HG03521 (cell line): ENCODE results near the gene HIBCH.
"Not testable (repeated sequence)": the region's sequence is repeated elsewhere in the genome, so short reads cannot be mapped to it uniquely, and the experiment has no call there.

Experiments used
- ATAC-seq: cut with Tn5 transposase; IDR thresholded peaks from one replicate; pipeline ENCODE4 v1.9.1; 2021; ENCODE audit warnings: mild to moderate bottlenecking, moderate library complexity; ENCODE audit not compliant: unreplicated experiment

The HIBCH gene, protein sequence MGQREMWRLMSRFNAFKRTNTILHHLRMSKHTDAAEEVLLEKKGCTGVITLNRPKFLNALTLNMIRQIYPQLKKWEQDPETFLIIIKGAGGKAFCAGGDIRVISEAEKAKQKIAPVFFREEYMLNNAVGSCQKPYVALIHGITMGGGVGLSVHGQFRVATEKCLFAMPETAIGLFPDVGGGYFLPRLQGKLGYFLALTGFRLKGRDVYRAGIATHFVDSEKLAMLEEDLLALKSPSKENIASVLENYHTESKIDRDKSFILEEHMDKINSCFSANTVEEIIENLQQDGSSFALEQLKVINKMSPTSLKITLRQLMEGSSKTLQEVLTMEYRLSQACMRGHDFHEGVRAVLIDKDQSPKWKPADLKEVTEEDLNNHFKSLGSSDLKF

DNA sequence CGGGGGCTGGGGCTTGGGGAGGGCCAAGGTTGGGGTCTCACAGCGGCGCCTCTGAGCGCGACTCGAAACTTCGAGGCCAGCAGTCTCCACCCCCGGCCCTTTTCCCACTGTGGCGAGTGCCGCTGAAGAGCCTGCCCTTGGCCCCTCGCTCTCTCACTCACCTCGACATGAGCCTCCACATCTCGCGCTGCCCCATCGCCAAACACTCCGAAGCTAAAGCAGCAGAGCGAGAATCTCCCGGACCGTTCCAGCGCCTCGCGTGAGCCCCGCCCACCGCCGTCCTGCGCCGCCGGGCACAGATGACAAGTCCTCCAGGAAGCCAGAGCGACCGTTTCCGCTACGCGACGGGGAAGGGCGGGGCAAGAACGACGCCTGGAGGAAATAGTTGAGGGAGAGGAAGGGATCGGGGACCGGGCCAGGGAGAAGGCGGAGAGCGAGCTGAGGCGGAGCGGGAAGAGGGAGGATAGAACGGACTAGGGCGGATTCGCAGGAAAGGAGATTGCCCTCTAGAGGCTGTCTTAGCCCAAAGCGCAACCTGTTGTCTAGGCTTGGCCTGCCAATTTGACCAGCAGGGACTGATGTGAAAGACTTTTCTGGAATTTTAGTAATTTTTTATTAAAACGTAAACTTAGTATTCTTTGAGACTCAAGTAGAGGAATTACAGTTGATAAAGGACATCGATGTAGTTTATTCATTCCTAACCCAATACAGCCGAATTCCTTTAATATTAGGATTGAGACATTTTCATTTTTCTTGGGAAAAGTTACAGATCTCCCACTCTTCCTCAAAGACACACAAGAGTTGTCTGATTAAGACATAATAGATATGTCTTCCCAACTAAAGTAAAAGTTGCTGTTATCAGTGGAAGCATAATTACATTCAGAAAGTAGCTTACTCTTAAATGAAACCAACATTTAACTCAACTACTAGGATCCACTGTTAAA, at the start of gene HIBCH:
TSS of gene HIBCH (minus strand) at position 272 of the 944 bp plus-strand sequence. CDS start at position 196, 76 bp downstream.
- ATAC-seq: peak; percentile 95

DNA sequence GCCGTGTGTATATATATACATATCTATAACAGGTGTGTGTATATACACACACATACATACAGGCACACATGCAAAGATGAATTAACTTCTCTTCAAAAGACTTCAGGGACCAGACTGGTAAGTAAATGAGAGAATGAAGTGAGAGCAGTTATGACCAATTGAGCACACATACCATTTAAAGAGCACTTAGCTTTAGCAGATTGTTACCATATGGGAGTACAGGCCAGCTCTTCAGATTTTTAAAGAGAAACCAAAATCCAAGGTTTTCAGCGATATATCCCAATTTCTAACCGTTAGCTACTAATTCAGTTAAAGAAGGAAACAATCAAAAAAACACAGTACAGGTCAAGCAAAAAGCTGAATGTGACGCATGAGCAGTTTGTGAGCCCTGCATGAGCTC, 47.5 kb upstream of the HIBCH start:
- ATAC-seq: no peak

DNA sequence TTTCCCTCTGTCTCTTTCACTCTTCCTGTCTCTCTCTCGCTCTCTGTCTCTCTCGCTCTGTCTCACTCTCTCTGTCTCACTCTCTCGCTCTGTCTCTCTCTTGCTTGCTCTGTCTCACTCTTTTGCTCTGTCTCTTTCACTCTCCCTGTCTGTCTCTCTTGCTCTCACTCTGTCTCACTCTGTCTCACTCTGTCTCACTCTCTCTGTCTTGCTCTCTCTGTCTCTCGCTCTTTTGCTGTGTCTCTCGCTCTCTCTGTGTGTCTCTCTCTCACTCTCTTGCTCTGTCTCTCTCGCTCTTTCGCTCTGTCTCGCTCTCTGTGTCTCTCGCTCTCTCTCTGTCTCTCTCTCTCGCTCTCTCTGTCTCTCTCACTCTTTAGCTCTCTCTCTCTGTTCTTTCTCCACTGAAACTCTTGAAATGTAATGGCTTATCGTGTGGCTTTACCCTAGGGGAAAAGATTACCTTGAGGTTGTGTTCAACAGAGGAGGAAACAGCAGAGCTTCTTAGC, 46.7 kb upstream of the HIBCH start:
- no peak for ATAC-seq

DNA sequence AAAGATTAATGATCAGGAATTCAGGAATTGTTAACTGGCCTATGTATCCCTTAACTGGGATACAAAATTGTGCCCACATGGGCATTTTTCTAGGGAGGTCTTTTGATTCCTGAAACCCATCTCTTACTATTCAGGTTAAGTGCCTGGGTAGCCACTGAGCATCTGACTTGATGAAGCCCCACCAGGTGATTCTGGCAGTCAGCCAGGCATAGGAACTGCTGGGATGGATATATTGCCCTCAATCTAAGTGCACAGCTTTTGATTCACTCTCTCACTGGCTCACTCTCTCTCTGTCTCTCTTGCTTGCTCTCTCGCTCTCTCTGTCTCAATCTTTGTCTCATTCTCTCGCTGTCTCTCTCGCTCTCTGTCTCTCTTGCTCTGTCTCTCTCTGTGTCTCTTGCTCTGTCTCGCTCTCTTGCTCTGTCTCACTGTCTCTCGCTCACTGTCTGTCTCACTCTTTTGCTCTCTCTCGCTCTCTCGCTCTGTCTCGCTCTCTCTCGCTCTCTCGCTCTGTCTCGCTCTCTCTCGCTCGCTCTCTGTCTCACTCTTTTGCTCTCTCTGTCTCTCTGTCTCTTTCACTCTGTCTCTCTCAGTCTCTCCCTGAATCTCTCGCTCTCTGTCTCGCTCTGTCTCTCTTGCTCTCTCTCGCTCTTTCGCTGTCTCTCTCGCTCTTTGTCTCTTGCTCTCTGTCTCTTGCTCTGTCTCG, 46.0 kb upstream of the HIBCH start:
- ATAC-seq: no peak

DNA sequence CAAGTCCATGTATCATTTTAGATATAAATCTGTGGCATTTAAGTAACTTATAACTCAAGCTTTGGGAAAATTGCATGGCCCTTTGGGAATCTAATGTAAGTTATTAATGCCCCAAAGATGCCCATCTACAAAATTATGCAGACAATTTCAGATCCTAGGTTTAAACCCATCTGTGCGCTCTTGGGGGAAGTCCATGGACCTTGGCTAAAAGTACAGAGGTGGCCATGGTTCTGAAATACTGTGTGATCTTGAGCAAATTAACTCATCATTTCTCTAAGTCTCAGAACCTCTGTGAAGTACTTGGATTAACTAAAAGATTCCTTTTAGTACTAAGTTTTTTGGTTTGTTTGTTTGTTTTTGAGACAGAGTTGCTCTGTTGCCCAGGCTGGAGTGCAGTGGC, 43.3 kb upstream of the HIBCH start:
- ATAC-seq: no peak

DNA sequence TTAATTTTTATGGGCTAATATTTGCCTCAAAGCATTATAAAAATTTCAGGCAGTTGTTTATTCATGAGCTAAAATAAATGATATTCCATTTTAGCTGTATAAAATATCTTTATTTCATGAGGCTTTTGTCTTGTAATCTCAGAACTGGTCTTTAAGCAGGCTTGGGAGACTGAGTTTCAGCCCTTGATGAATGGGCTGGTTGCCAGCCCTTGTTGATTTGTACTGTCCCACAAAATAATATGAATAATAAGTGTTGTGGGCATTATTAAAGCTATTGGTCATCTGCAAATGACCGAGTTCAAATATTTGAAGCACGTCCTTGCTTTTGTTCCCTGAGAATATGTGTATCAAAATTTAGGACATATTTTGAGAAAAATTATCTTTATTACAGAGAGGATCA, 41.9 kb upstream of the HIBCH start:
- no peak for ATAC-seq

DNA sequence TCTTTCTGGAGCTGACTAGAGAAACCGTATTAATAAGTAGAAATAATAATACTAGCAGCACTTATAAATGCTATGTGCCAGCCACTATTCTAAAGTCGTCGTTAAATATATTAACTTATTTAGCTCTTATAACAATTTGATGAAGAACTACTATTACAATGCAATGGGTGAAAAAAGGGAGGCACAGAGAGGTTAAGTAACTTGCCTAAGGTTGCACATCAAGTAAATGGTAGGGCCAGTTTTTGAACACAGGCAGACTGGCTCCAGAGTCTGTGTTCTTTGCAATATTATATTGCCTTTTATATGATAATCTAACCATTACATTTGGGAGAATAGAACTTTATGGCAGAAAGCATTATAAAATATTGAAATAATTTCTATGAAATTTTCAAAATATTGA, 41.3 kb upstream of the HIBCH start:
- ATAC-seq: no peak

DNA sequence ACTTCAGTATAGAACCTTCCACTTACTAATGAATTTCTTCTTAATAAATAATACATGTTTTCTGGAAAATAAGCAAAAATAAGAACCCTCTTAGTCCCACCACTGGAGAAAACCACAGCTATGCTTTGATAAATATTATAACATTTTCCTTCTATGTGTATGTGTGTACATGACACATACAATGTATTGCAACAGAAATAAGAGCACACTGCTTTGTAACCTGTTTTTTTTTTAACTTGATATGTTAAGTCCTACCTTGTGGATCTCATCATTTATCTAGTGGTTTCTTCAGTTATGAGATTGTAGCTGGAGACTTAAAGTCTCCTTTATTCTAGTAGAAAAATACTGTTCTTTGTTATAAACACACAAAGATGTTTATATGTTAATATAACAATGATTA, 40.9 kb upstream of the HIBCH start:
- ATAC-seq: no peak

DNA sequence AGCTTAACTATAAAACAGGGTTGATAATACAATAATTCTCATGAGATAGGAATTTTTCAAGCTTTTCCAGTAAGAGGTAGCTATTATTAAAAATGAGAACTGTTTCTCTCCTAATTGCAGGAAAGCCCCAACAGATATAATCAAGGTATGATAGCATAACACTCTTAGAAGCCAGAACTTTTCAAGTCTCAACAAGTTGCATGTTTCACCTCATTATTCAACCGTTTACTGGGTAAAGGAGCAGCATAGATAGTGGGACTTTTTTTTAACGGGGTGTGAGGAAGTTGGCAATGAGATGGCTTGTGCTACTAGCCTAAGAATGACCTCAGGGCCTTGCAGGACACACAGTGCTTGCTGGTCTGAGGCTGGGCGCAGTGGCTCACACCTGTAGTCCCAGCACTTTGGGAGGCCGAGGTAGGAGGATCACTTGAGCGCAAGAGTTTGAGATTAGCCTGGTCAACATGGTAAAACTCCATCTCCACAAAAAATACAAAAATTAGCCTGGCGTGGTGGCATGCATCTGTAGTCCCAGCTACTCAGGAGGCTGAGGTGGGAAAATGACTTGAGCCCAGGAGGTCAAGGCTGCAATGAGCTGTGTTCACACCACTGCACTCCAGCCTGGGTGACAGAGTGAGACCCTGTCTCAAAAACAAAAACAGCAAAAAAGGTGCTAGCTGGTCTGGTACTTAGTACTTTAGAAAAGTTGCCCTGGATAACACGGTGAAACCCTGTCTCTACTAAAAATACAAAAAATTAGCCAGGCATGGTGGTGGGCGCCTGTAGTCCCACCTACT, 39.2 kb upstream of the HIBCH start:
- not testable (repeated sequence) for ATAC-seq

DNA sequence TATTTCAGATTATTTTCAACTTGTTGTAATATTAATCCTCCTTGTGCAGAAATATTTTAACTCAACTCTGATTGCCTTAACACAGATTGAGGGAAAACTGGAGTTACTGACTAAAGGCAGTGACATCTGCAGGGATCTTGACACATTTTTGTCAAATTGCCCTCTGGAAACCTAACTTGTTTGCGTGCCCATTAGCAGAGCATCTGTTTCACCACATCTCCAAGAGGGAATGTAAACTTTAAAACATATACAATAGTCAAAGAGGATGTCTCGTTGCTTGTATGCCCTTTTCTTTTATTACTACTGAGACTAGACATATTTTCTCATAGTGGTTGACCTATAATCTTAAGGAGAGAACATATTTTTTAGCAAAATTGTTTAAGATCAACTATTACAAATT, 38.0 kb upstream of the HIBCH start:
- ATAC-seq: no peak

DNA sequence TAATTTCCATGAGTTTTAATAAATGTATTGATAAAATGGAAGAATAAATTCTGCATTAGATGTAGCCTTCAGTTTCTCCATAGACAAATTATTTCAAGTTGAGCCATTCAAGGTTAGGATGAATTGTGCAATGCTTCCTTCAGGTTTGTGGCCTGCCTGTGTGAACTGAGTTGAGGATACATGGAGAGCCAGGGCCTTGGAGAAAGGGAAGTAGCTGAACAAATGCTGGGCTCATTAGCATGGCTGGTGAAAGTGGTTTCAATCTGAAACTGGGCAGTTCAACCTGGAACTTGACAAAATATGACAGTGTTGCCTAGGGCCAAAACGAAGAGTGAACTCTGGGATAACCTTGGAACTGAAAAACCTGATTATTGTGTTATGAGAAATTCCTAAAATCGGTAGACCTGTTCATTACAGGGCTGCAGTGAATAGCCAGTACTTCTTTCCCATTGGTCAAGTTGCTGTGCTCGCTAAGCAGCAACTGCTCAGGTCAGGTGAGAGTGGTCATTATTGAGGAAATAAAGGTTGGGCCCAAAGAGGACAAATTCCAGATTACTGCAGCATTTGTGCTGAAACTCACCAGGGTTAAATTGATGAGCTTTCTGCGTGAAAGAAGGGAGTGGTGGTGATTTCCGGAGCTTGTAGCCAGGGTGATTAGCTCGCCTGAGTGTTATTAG, 36.5 kb upstream of the HIBCH start:
- no peak for ATAC-seq

DNA sequence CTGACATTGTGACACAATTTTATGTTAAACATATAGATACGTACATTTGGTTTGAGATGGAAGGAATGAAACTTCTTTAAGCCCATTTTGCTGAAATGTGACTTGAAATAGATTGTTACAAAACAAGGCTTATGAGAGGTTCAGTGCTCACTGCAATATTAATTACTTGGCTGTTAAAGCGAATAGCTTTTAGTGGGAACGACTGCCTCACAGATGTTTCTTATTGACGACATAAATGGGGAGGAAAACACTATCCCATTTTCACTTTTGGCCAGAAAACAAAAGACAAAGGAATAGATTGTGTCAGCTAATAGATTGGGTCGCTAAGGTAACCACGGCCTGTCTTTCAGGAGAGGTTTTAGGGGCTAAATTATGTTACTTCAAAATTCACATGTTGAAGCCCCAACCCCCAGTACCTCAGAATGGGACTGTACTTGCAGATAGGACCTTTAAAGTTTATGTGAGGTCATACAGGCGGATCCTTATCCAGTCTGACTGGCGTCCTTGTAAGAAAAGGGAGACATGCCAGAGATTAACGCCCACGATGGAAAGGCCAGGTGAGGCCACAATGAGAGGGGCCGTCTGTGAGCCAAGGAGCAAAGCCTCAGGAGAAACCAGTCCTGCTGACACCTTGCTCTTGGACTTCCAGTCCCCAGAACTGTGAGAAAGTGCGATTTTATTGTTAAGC, 34.5 kb upstream of the HIBCH start:
- ATAC-seq: no peak

DNA sequence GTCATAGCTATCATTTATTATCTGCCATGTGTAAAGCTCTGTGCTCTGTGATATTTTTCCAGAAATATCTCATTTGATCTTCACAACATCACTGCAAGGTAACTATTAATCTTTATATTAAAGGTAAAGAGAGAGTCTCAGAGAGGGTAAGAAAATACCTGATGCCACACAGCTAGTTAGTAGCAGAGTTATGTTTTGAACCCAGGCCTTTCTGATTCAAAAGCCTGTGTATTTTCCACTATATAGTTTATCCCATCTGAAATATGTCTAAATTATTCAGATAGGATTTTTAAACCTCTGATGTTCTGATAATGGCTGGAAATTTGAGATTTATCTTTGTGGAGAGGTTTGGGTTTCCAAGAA, 33.9 kb upstream of the HIBCH start:
- no peak for ATAC-seq

DNA sequence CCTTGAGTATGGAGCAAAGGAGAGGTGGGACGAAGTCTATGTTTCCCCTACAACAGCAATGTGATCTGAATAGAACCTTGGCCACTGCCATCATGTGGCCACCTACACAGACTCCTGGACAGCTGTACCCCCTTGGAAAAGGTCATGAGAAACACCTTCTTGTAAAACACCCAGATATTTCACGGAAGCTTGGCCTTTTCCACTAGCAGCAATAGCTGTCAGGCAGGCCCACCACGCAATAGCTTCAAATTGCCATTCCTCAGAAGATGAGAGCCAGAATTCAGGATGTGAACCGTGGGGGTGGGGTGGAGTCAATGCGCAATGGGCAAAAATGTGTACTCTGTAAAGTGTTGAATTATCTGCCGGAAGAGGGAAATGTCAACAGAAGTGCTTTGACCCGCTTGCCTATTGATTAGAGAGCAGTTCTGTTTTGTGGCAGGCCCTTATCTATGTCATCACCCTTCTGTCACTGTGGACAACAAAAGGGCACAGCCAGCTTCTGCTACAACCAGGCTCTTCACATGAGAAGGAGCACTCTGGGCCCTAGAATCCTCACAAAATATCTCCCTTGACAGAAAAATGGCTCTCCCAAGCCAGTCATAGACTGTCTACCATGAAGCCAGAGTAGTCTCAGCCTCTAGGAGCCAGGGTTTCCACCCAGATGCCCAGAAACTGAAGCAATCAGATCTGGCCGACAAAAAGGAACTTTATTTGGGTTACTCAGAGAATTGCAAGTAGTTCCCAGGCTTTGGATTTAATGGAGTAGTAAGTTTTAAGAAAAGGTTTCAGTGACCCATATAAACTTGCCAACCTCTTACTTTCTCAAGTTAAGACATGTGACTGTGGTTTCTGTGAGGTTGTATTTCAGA, 33.3 kb upstream of the HIBCH start:
- ATAC-seq: no peak

DNA sequence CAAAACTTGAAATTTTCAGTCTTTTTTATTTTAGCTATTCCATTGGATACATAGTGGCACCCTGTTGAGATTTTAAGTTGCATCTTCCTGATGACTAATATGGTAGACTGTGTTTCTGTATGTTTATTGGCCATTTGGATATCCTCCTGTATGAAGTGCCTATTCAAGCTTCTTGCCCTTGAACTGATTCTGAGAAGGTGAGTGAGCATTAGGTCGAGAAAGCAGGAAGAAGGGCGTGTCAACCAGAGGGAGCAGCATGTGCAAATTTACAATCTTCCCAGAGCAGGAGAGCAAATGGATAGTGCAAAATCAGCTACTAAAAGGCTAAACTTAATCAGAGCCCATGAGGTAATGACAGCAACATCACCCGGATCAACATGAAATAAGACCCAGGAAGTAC, 32.3 kb upstream of the HIBCH start:
- no peak for ATAC-seq

DNA sequence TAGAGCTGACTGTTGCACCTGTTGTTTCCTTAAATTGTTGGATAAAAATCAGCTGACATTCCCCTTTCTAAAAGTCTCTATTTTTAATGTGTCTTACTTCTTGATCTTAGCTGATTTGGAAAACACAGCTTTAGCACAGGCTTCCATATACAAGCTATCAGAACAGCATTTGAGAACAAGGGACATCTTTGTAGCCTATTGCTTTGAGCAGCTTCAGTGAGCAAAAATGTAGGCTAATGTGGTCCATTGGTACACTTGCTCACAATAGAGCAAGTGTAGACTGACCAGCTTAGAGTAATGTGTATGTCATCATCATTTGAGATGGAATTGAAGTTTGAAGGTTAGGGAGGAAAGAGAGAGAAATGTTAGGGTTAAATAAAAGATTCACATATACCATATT, 30.7 kb upstream of the HIBCH start:
- no peak for ATAC-seq

DNA sequence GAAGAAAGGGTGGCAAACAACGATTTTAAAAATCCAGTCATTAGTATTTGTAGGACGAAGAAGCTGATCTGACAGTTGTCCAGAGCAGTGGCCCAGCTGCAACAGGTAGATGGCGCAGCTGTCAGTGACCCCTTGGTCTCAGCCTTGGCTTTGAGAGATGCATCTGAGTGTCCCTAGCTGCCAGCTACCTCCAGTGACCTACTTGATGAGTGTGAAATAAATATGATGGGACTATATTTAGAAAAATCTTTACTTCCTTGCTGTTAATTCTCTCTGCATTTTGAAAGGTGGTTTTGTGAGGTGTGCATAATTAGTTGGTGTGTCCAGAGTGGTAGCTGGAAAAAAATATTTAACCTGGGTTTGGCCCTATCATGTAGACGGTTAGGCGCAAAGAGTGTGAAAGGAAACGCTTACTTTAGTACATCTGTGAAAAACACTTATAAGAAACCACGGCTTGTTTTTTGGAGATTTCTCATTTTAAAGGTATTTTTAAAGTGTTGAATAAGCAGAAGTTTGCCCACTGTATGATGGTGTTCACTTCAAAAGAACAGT, 24.7 kb upstream of the HIBCH start:
- ATAC-seq: peak; percentile 53
